HCT116 (cell line): ENCODE data around the gene CDYL. TPM values are rescaled to one million over a fixed set of nuclear protein-coding genes. Genes with fewer than 3 reads are reported as not detected.

Source experiments
- ATAC-seq: fragments of 200-7000 bp; cut with Tn5 transposase; 2 replicates; pipeline ENCODE4 v1.9.1; 2020; ENCODE audit warnings: mild to moderate bottlenecking, moderate library complexity
- BruUV-seq: library from RNA; stranded (reverse); fragments of 400-500 nt; replicated peaks from 2 replicates; lab custom pipeline; 2021; lab: Mats Ljungman, UMichigan
- CTCF ChIA-PET: fragments of 300-600 bp; sonication (Branson Sonifier 250); formaldehyde crosslinking; loops from one replicate; lab custom pipeline; 2021; ENCODE audit warnings: antibody characterized with exemption; lab: Charles Lee
- POLR2A ChIA-PET: fragments of 300-600, 350-600 bp; sonication (Branson Sonifier 250); formaldehyde crosslinking; loops from one replicate; lab custom pipeline; 2021; ENCODE audit warnings: antibody characterized with exemption; lab: Charles Lee
- RAD21 ChIA-PET, 2 experiments: fragments of 300-600 bp; sonication (Branson Sonifier 250); formaldehyde crosslinking; loops; one replicate each; lab custom pipeline; 2023; ENCODE audit warnings: low total read pairs in 2 of 2; ENCODE audit not compliant: uncharacterized antibody in 2 of 2, unreplicated experiment in 2 of 2, low non-redundant PET in 1 of 2; lab: Charles Lee
- DNase-seq: peaks from one replicate; pipeline ENCODE4 v3.0.0-alpha.2; 2010; ENCODE audit warnings: low read depth, low spot score
- H2AFZ ChIP-seq: fragments of 200-600 bp; shearing (Covaris generic), sonication (generic); 2 replicates; pipeline ENCODE4 v1.6.1; 2017; ENCODE audit warnings: low read depth, mixed run types, mixed read lengths, antibody characterized with exemption, low read length; ENCODE audit not compliant: poor library complexity, severe bottlenecking
- H3K27ac ChIP-seq: 2 replicates; pipeline ENCODE4 v1.5.1; 2012; ENCODE audit warnings: low read depth, low read length
- H3K27me3 ChIP-seq: fragments of 200-600 bp; sonication (generic); 2 replicates; pipeline ENCODE4 v1.6.1; 2016; ENCODE audit warnings: mixed run types, low read length, mixed read lengths; ENCODE audit not compliant: insufficient read depth
- H3K36me3 ChIP-seq, 2 experiments: fragments of 200-500 bp in 1 of 2; fragments of 200-600 bp in 1 of 2; sonication (Bioruptor generic) in 1 of 2; sonication (generic) in 1 of 2; 2 replicates each; pipeline versions ENCODE4 v1.5.1 to v1.6.1; 2014 to 2016; ENCODE audit warnings: low read length in 2 of 2, inconsistent platforms in 1 of 2, mixed read lengths in 1 of 2, mixed run types in 1 of 2; ENCODE audit not compliant: insufficient read depth in 2 of 2, control insufficient read depth in 1 of 2
- H3K4me1 ChIP-seq, 2 experiments: fragments of 200-600 bp in 1 of 2; sonication (generic) in 1 of 2; 2 replicates each; pipeline versions ENCODE4 v1.5.1 to v1.6.1; 2012 to 2017; ENCODE audit warnings: low read length in 2 of 2, inconsistent platforms in 1 of 2, mild to moderate bottlenecking in 1 of 2, mixed read lengths in 1 of 2, mixed run types in 1 of 2, moderate library complexity in 1 of 2; ENCODE audit not compliant: insufficient read depth in 2 of 2, control insufficient read depth in 1 of 2
- H3K4me2 ChIP-seq: fragments of 200-600 bp; sonication (generic); 2 replicates; pipeline ENCODE4 v1.6.1; 2017; ENCODE audit warnings: mixed run types, low read length, mixed read lengths
- H3K4me3 ChIP-seq, 2 experiments: fragments of 200-600 bp in 1 of 2; sonication (generic) in 1 of 2; replicated peaks in 1 of 2; 2 replicates each; pipeline ENCODE4 v1.5.1; 2011 to 2016; ENCODE audit warnings: low read length in 2 of 2, control low read depth in 1 of 2, low read depth in 1 of 2, mild to moderate bottlenecking in 1 of 2, mixed read lengths in 1 of 2, mixed run types in 1 of 2
- H3K79me2 ChIP-seq: fragments of 200-600 bp; sonication (generic); 2 replicates; pipeline ENCODE4 v1.6.1; 2017; ENCODE audit warnings: mild to moderate bottlenecking, mixed run types, low read length, moderate library complexity, mixed read lengths; ENCODE audit not compliant: insufficient read depth
- H3K9ac ChIP-seq: fragments of 200-600 bp; sonication (generic); 2 replicates; pipeline ENCODE4 v1.6.1; 2016; ENCODE audit warnings: low read length, mixed read lengths
- H3K9me2 ChIP-seq: fragments of 200-600 bp; sonication (generic), shearing (Covaris generic); 2 replicates; pipeline ENCODE4 v1.6.1; 2017; ENCODE audit warnings: mixed run types, mild to moderate bottlenecking, moderate library complexity; ENCODE audit not compliant: insufficient read depth
- H3K9me3 ChIP-seq, 2 experiments: fragments of 200-500 bp in 1 of 2; fragments of 200-600 bp in 1 of 2; sonication (Bioruptor generic) in 1 of 2; sonication (generic) in 1 of 2; 2 replicates each; pipeline ENCODE4 v1.6.1; 2014 to 2017; ENCODE audit warnings: low read length in 2 of 2, mixed read lengths in 2 of 2, inconsistent platforms in 1 of 2, low read depth in 1 of 2, mild to moderate bottlenecking in 1 of 2, mixed run types in 1 of 2, moderate library complexity in 1 of 2; ENCODE audit not compliant: control insufficient read depth in 1 of 2, insufficient read depth in 1 of 2
- H4K20me1 ChIP-seq: fragments of 200-600 bp; sonication (generic), shearing (Covaris generic); 2 replicates; pipeline ENCODE4 v1.6.1; 2017; ENCODE audit warnings: mixed run types, mild to moderate bottlenecking, moderate library complexity; ENCODE audit not compliant: insufficient read depth
- CBX3 ChIP-seq: IDR thresholded peaks from 2 replicates; pipeline ENCODE4 v1.6.1; 2012; ENCODE audit warnings: low read depth
- EGR1 ChIP-seq: IDR thresholded peaks from 2 replicates; pipeline ENCODE4 v1.6.1; 2012; ENCODE audit warnings: low read depth
- ELF1 ChIP-seq: IDR thresholded peaks from 2 replicates; pipeline ENCODE4 v1.6.1; 2012; ENCODE audit warnings: low read depth, borderline replicate concordance
- EZH2 ChIP-seq: fragments of 200-600 bp; sonication (generic); IDR thresholded peaks from 2 replicates; pipeline ENCODE4 v1.6.1; 2017; ENCODE audit warnings: antibody characterized with exemption, mixed run types
- FOSL1 ChIP-seq: IDR thresholded peaks from 2 replicates; pipeline ENCODE4 v1.6.1; 2012; ENCODE audit warnings: low read depth
- POLR2AphosphoS5 ChIP-seq: IDR thresholded peaks from 2 replicates; pipeline ENCODE4 v1.6.1; 2011; ENCODE audit warnings: mild to moderate bottlenecking, low read depth, low read length, moderate library complexity
- SIN3A ChIP-seq: IDR thresholded peaks from 2 replicates; pipeline ENCODE4 v1.6.1; 2012; ENCODE audit warnings: low read depth
- SRF ChIP-seq: IDR thresholded peaks from 2 replicates; pipeline ENCODE4 v1.6.1; 2012; ENCODE audit warnings: low read depth
- TCF7L2 ChIP-seq: IDR thresholded peaks from 2 replicates; pipeline ENCODE4 v1.7.0; 2011; ENCODE audit warnings: borderline replicate concordance, inconsistent platforms; ENCODE audit not compliant: insufficient read depth, insufficient read length; ENCODE audit errors: extremely low read depth
- ZNF274 ChIP-seq: fragments of 200-500 bp; sonication (Bioruptor generic); IDR thresholded peaks from 2 replicates; pipeline ENCODE4 v1.6.1; 2014; ENCODE audit warnings: mild to moderate bottlenecking, low read depth, low read length, inconsistent platforms
- intact Hi-C: fragments of 100-400 bp; cut with micrococcal nuclease; formaldehyde crosslinking; loops from 2 replicates; pipeline ENCODE4 v1.10.0; 2022
- total RNA-seq: library from RNA; stranded (reverse); gene quantifications from one replicate; pipeline ENCODE4 v1.2.1, GENCODE V29; 2021; ENCODE audit not compliant: unreplicated experiment
- TF ChIP-seq, protein P1 (sequence below): IDR thresholded peaks from 2 replicates; pipeline ENCODE4 v1.6.1; 2012
- TF ChIP-seq, protein P2 (sequence below), 3 experiments: fragments of 200-600 bp in 1 of 3; sonication (generic) in 1 of 3; IDR thresholded peaks in 2 of 3; conservative IDR thresholded peaks in 1 of 3; 2 replicates each; pipeline ENCODE4 v1.5.1; 2012 to 2017; ENCODE audit warnings: low read depth in 2 of 3, low read length in 2 of 3, antibody characterized with exemption in 1 of 3, borderline replicate concordance in 1 of 3, control low read depth in 1 of 3, mild to moderate bottlenecking in 1 of 3, mixed read lengths in 1 of 3, mixed run types in 1 of 3, moderate library complexity in 1 of 3; ENCODE audit not compliant: insufficient read depth in 1 of 3
- TF ChIP-seq, protein P3 (sequence below): IDR thresholded peaks from 2 replicates; pipeline ENCODE4 v1.6.1; 2011; ENCODE audit warnings: mild to moderate bottlenecking, low read length, moderate library complexity; ENCODE audit not compliant: insufficient replicate concordance; ENCODE audit errors: extremely low read depth

The CDYL gene
- total RNA-seq, 1 experiment from 2014 or later, result 42.6 TPM

DNA sequence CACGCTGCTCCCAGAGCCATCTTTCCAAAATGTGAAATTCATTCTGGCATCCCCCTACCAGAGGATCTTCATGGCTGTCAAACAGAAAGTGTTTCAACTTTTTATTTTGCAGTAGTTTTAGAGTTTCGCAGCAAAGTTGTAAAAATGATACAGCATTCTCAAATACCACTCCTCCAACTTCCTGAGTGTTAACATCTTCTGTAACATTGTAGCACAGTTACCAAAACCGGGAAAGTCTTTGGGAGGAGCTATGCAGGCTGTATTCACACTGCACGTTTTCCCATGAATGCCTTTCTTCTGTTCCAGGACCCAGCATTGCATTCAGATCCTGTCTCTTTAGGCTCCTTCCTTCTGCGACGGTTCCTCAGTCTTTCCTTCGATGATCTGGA, 30.1 kb downstream of the CDYL start:
- H4K20me1 ChIP-seq, result peaks cover 15% of the 10 kb centered on the region; the same call in 1 of the 2 replicates
- BruUV-seq, result no TSS peak
- H3K79me2 ChIP-seq, result peaks cover 94% of the 10 kb centered on the region
- intact Hi-C loops, result loop anchor here (2.0 to 10.0 kb wide), 2 partner anchors 128 to 494 kb away; no protein-coding TSS in a partner anchor
- DNase-seq (no peak), ATAC-seq (no peak)
- no peaks in the 10 kb centered on the region for H3K27me3 ChIP-seq
- H2AFZ ChIP-seq, result no peak overlapping the region
- TF ChIP-seq, protein P1, sequence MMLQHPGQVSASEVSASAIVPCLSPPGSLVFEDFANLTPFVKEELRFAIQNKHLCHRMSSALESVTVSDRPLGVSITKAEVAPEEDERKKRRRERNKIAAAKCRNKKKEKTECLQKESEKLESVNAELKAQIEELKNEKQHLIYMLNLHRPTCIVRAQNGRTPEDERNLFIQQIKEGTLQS, result no peak
- TF ChIP-seq EGR1 (no peak), FOSL1 (no peak), SRF (no peak), CBX3 (no peak), POLR2AphosphoS5 (no peak), ZNF274 (no peak), EZH2 (no peak), SIN3A (no peak), TCF7L2 (no peak), ELF1 (no peak)
- TF ChIP-seq, protein P2, sequence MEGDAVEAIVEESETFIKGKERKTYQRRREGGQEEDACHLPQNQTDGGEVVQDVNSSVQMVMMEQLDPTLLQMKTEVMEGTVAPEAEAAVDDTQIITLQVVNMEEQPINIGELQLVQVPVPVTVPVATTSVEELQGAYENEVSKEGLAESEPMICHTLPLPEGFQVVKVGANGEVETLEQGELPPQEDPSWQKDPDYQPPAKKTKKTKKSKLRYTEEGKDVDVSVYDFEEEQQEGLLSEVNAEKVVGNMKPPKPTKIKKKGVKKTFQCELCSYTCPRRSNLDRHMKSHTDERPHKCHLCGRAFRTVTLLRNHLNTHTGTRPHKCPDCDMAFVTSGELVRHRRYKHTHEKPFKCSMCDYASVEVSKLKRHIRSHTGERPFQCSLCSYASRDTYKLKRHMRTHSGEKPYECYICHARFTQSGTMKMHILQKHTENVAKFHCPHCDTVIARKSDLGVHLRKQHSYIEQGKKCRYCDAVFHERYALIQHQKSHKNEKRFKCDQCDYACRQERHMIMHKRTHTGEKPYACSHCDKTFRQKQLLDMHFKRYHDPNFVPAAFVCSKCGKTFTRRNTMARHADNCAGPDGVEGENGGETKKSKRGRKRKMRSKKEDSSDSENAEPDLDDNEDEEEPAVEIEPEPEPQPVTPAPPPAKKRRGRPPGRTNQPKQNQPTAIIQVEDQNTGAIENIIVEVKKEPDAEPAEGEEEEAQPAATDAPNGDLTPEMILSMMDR (IDR thresholded peaks at IDR 0.05 in 2 of 3, conservative IDR thresholded peaks at IDR 0.05 in 1 of 3; ENCODE audit: borderline replicate concordance in 1 of 3, insufficient read depth in 1 of 3, low read depth in 2 of 3, low read length in 2 of 3), result no peak
- TF ChIP-seq, protein P3, sequence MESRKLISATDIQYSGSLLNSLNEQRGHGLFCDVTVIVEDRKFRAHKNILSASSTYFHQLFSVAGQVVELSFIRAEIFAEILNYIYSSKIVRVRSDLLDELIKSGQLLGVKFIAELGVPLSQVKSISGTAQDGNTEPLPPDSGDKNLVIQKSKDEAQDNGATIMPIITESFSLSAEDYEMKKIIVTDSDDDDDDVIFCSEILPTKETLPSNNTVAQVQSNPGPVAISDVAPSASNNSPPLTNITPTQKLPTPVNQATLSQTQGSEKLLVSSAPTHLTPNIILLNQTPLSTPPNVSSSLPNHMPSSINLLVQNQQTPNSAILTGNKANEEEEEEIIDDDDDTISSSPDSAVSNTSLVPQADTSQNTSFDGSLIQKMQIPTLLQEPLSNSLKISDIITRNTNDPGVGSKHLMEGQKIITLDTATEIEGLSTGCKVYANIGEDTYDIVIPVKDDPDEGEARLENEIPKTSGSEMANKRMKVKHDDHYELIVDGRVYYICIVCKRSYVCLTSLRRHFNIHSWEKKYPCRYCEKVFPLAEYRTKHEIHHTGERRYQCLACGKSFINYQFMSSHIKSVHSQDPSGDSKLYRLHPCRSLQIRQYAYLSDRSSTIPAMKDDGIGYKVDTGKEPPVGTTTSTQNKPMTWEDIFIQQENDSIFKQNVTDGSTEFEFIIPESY, result no peak
- no peak overlapping the region for H3K9ac ChIP-seq
- H3K9me3 ChIP-seq, result peaks cover 0 to 3% of the 10 kb centered on the region in 2 experiments; a peak in 1 of 4 replicates
- CTCF ChIA-PET, result no interaction called here
- peaks cover 0 to 20% of the 10 kb centered on the region in 2 experiments; a peak in 3 of 4 replicates for H3K4me1 ChIP-seq
- no peak overlapping the region for H3K27ac ChIP-seq
- RAD21 ChIA-PET, result no interaction called here
- no peaks in the 10 kb centered on the region for H3K9me2 ChIP-seq
- H3K4me2 ChIP-seq, result no peak overlapping the region
- no peak overlapping the region for H3K4me3 ChIP-seq
- POLR2A ChIA-PET, result no interaction called here
- H3K36me3 ChIP-seq, result no peaks in the 10 kb centered on the region
